Glutamatergic neuron (in vitro differentiated cells): ENCODE measurements around the gene RAB6B. TPM values are rescaled to one million over a fixed set of nuclear protein-coding genes. Genes with fewer than 3 reads are reported as not detected.

Experiments
- DNase-seq: peaks from one replicate; pipeline ENCODE4 v3.0.0; 2022
- H3K27ac Mint-ChIP-seq: one replicate; pipeline ENCODE4 v1.8.0; 2020; ENCODE audit warnings: mild to moderate bottlenecking, mixed read lengths, inconsistent platforms; ENCODE audit not compliant: unreplicated experiment
- H3K27me3 Mint-ChIP-seq: one replicate; pipeline ENCODE4 v1.8.0; 2020; ENCODE audit warnings: mild to moderate bottlenecking, moderate library complexity, mixed read lengths, inconsistent platforms; ENCODE audit not compliant: unreplicated experiment
- H3K36me3 Mint-ChIP-seq: one replicate; pipeline ENCODE4 v1.8.0; 2020; ENCODE audit warnings: mild to moderate bottlenecking, mixed read lengths, inconsistent platforms; ENCODE audit not compliant: unreplicated experiment
- H3K4me1 Mint-ChIP-seq: one replicate; pipeline ENCODE4 v1.8.0; 2020; ENCODE audit warnings: mild to moderate bottlenecking, low read depth, mixed read lengths, inconsistent platforms; ENCODE audit not compliant: unreplicated experiment
- H3K4me3 Mint-ChIP-seq: one replicate; pipeline ENCODE4 v1.8.0; 2020; ENCODE audit warnings: mild to moderate bottlenecking, mixed read lengths, inconsistent platforms; ENCODE audit not compliant: unreplicated experiment
- H3K9me3 Mint-ChIP-seq: one replicate; pipeline ENCODE4 v1.8.0; 2020; ENCODE audit warnings: mild to moderate bottlenecking, moderate library complexity, mixed read lengths, inconsistent platforms; ENCODE audit not compliant: unreplicated experiment
- CTCF ChIP-seq: fragments of 200-600 bp; sonication (generic); IDR thresholded peaks from one replicate; pipeline ENCODE4 v1.5.0; 2021; ENCODE audit not compliant: partially characterized antibody, unreplicated experiment
- total RNA-seq: library from RNA; stranded (reverse); fragmentation: NEBNext Ultra II Directional; extraction: Animal tissue kit (Norgen Biotek cat#: 25700); gene quantifications from one replicate; pipeline ENCODE4 v1.2.1, GENCODE V29; 2021; ENCODE audit not compliant: unreplicated experiment

RAB6B gene
- total RNA-seq, 1 donor from 2014 or later = 222 TPM

- peaks cover 6% of the 10 kb centered on the region for H3K9me3 Mint-ChIP-seq
- peaks cover 4% of the 10 kb centered on the region for H3K4me1 Mint-ChIP-seq
- no peak for DNase-seq
- H3K4me3 Mint-ChIP-seq = peak overlapping the region; percentile 68
- H3K27me3 Mint-ChIP-seq = peaks cover 8% of the 10 kb centered on the region
- no peak for TF ChIP-seq CTCF
- H3K36me3 Mint-ChIP-seq = no peaks in the 10 kb centered on the region
- no peak overlapping the region for H3K27ac Mint-ChIP-seq
These were observed 31.3 kb upstream of the RAB6B start for GRCh38 chr3:133926736-133927539.

DNA sequence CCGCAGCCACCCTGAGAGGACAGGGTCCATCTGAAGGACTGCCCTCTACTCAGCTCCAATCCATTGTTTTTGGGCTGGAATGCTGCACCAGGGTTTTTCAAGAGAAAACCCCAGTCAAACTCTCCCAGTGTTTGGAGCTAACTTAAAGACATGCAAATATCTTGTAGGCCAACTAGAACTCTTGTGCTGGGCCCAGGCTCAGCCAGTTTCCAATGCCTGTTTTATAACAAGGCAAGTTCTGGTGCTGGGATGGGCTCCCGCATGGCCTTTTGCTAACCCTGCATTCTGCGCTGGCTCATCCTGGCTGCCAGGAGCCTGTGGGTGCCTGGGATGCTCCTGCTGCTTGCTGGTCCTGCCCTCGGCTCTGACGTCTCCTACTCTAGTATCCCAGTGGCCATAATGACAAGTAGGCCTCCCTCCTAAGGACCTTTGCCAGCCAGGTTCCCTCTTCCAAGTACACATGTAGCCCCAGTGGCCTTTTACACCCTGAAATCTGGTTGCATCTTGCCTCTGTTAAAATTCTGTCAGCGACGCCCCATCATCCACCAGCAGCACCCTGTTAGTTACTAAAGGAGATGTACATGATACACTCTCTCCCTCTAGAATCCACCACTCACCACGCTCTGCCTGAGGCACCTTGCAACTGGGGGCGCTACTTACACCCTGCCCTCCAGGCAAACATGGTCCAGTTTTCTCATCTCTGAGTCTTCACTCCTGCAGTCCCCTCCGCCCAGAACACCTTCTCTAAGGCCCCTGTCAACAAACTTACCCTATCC is 30.5 kb upstream of the RAB6B start:
- no peak for TF ChIP-seq CTCF
- H3K9me3 Mint-ChIP-seq = peaks cover 6% of the 10 kb centered on the region
- H3K4me1 Mint-ChIP-seq = peaks cover 4% of the 10 kb centered on the region
- H3K27ac Mint-ChIP-seq = no peak overlapping the region
- no peak for DNase-seq
- H3K27me3 Mint-ChIP-seq = peaks cover 8% of the 10 kb centered on the region
- no peaks in the 10 kb centered on the region for H3K36me3 Mint-ChIP-seq
- no peak overlapping the region for H3K4me3 Mint-ChIP-seq

GRCh38 chr3:133924041-133924440 is 28.4 kb upstream of the RAB6B start:
- Mint-ChIP-seq H3K4me1 (peaks cover 4% of the 10 kb centered on the region), H3K4me3 (no peak overlapping the region), H3K36me3 (no peaks in the 10 kb centered on the region), H3K27ac (no peak overlapping the region), H3K27me3 (peaks cover 6% of the 10 kb centered on the region), H3K9me3 (peaks cover 6% of the 10 kb centered on the region)
- no peak for TF ChIP-seq CTCF
- no peak for DNase-seq

DNA sequence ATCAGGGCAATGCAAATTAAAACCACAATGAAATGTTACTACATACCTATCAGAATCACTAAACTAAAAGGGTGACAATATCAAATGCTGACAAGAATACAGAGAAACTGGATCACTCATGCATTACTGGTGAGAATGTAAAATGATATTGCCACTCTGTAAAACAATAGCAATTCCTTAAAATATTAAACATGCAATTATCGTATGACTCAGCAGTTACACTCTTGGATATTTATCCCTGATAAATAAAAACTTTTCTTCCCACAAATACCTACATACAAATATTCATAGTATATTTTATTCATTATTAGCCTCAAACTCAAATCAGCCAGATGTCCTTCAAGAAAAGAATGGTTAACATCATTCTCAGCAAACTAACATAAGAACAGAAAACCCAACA is 25.9 kb upstream of the RAB6B start:
- Mint-ChIP-seq H3K27ac (no peak overlapping the region), H3K4me1 (peaks cover 2% of the 10 kb centered on the region), H3K27me3 (no peaks in the 10 kb centered on the region), H3K4me3 (no peak overlapping the region), H3K9me3 (peaks cover 2% of the 10 kb centered on the region), H3K36me3 (peaks cover 6% of the 10 kb centered on the region)
- TF ChIP-seq CTCF = no peak
- DNase-seq = no peak

DNA sequence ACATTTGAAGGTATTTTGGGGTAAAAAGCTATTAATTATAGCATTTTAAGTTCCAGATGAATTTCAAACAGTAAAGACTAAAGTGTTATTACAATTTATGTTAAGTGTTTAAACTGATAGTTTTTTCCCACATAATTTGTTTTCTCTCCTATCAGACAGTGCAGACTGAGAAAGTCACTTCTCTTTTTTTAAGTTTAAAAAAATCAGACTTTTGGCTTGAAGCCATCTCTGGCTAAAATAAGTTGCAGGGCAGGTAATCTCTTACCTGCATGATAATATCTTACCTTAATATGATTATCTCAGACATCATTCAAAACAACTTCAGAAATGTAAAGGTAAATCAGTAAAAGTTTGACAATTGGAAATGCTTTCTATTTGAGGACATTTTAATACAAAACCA is 21.5 kb upstream of the RAB6B start:
- Mint-ChIP-seq H3K4me1 (no peaks in the 10 kb centered on the region), H3K36me3 (peaks cover 6% of the 10 kb centered on the region), H3K9me3 (no peaks in the 10 kb centered on the region), H3K27me3 (no peaks in the 10 kb centered on the region), H3K4me3 (no peak overlapping the region), H3K27ac (no peak overlapping the region)
- TF ChIP-seq CTCF = no peak
- DNase-seq = no peak
